ENCODE measurements around the gene TRAF3.

TRAF3 gene

GRCh38 chr14:102908766-102909455 is 131.7 kb downstream of the TRAF3 start:
- no peak for DNase-seq (ENCODE audit: low spot score)

- no peak for DNase-seq (ENCODE audit: low spot score)
Observed at GRCh38 chr14:102909462-102909861, 132.2 kb downstream of the TRAF3 start.

- no peak for DNase-seq (ENCODE audit: low spot score)
Observed at GRCh38 chr14:102909911-102910310, 132.7 kb downstream of the TRAF3 start.

GRCh38 chr14:102910442-102910841 is 133.2 kb downstream of the TRAF3 start:
- DNase-seq (ENCODE audit: low spot score): no peak

- DNase-seq (ENCODE audit: low spot score): no peak
Observed at GRCh38 chr14:102911541-102911951, 134.3 kb downstream of the TRAF3 start.

GRCh38 chr14:102911991-102912761 is 134.9 kb downstream of the TRAF3 start:
- DNase-seq (ENCODE audit: low spot score): no peak

- no peak for DNase-seq (ENCODE audit: low spot score)
Observed at GRCh38 chr14:102913341-102914211, 136.3 kb downstream of the TRAF3 start.

- DNase-seq (ENCODE audit: low spot score): no peak
Observed at GRCh38 chr14:102914474-102915291, 137.4 kb downstream of the TRAF3 start.

- no peak for DNase-seq (ENCODE audit: low spot score)
Observed at GRCh38 chr14:102915292-102916110, 138.3 kb downstream of the TRAF3 start.

GRCh38 chr14:102916347-102917055 is 139.3 kb downstream of the TRAF3 start:
- DNase-seq (ENCODE audit: low spot score): no peak

GRCh38 chr14:102917056-102917385 is 139.8 kb downstream of the TRAF3 start:
- no peak for DNase-seq (ENCODE audit: low spot score)

- DNase-seq (ENCODE audit: low spot score): peak; percentile 36
Observed at GRCh38 chr14:102917469-102918211, 140.4 kb downstream of the TRAF3 start.

GRCh38 chr14:102918438-102918837 is 141.2 kb downstream of the TRAF3 start:
- no peak for DNase-seq (ENCODE audit: low spot score)

GRCh38 chr14:102920273-102920997 is 143.2 kb downstream of the TRAF3 start:
- DNase-seq (ENCODE audit: low spot score): no peak

- DNase-seq (ENCODE audit: low spot score): no peak
Observed at GRCh38 chr14:102920998-102921304, 143.7 kb downstream of the TRAF3 start.

GRCh38 chr14:102922490-102923200 is 145.4 kb downstream of the TRAF3 start, which contains the start of gene AMN:
AMN (plus strand) TSS chr14:102922663; CDS start chr14:102922689, 26 bp downstream.
- DNase-seq (ENCODE audit: low spot score): no peak

GRCh38 chr14:102923201-102923924 is 146.1 kb downstream of the TRAF3 start:
- no peak for DNase-seq (ENCODE audit: low spot score)

All from activated CD4-positive, alpha-beta T cell treated with anti-CD3 and anti-CD28 coated beads, Interleukin-2, Interleukin-4, amounts not matched to agents 100 ng/mL and 50 ng/mL, durations not matched to agents 16 hours and 8 hours (primary cell).